GM12891 (cell line): ENCODE data around the gene RPP40.

Experiments
- PAX5 ChIP-seq: IDR thresholded peaks from 2 replicates; pipeline ENCODE4 v1.6.1; 2011; ENCODE audit warnings: low read length, moderate library complexity, mild to moderate bottlenecking; ENCODE audit not compliant: insufficient read depth, severe bottlenecking
- POLR2A ChIP-seq: IDR thresholded peaks from 2 replicates; pipeline ENCODE4 v1.6.1; 2011; ENCODE audit warnings: low read depth, low read length, control low read depth
- POLR2AphosphoS5 ChIP-seq: IDR thresholded peaks from 2 replicates; pipeline ENCODE4 v1.6.1; 2011; ENCODE audit warnings: low read depth, low read length, control low read depth
- POU2F2 ChIP-seq: IDR thresholded peaks from 2 replicates; pipeline ENCODE4 v1.6.1; 2011; ENCODE audit warnings: low read depth, mild to moderate bottlenecking, control low read depth, low read length, moderate library complexity
- TAF1 ChIP-seq: IDR thresholded peaks from 2 replicates; pipeline ENCODE4 v1.6.1; 2011; ENCODE audit warnings: low read depth, low read length, control low read depth

GRCh38 chr6:5031150-5031549 lies 27.3 kb upstream of the RPP40 start:
- TF ChIP-seq POLR2A (no peak), POLR2AphosphoS5 (no peak), TAF1 (no peak), PAX5 (no peak), POU2F2 (no peak)
